Ecto neural progenitor cell (in vitro differentiated cells): Measurements from ENCODE around the gene CYP4F22.
"Not testable (repeated sequence)": the region's sequence is repeated elsewhere in the genome, so short reads cannot be mapped to it uniquely, and the experiment has no call there.

ENCODE experiments used
- DNase-seq: peaks from one replicate; pipeline ENCODE4 v3.0.0-alpha.2; 2018; ENCODE audit warnings: low spot score

Gene CYP4F22

GRCh38 chr19:15488489-15489226 lies 19.7 kb upstream of the CYP4F22 start:
- no peak for DNase-seq

GRCh38 chr19:15495151-15495550 lies 13.2 kb upstream of the CYP4F22 start:
- DNase-seq = no peak

- DNase-seq = no peak
Measured at GRCh38 chr19:15498156-15498858, 10.0 kb upstream of the CYP4F22 start.

- no peak for DNase-seq
Measured at GRCh38 chr19:15498910-15499309, 9.4 kb upstream of the CYP4F22 start.

GRCh38 chr19:15501596-15501995 lies 6.7 kb upstream of the CYP4F22 start:
- DNase-seq = no peak

- no peak for DNase-seq
Measured at GRCh38 chr19:15502264-15502663, 6.1 kb upstream of the CYP4F22 start.

GRCh38 chr19:15506074-15506571 lies 2.2 kb upstream of the CYP4F22 start:
- no peak for DNase-seq

GRCh38 chr19:15507068-15508034 lies 974 bp upstream of the CYP4F22 start:
- DNase-seq = no peak

GRCh38 chr19:15511671-15512424 lies 3.5 kb downstream of the CYP4F22 start:
- DNase-seq = no peak

- DNase-seq = not testable (repeated sequence)
Measured at GRCh38 chr19:15515227-15515625, 6.9 kb downstream of the CYP4F22 start.

- DNase-seq = no peak
Measured at GRCh38 chr19:15516363-15516762, 8.0 kb downstream of the CYP4F22 start.

- no peak for DNase-seq
Measured at GRCh38 chr19:15517778-15518177, 9.5 kb downstream of the CYP4F22 start.

- no peak for DNase-seq
Measured at GRCh38 chr19:15519433-15519976, 11.2 kb downstream of the CYP4F22 start.

GRCh38 chr19:15524781-15525180 lies 16.5 kb downstream of the CYP4F22 start:
- DNase-seq = no peak

GRCh38 chr19:15525291-15525690 lies 17.0 kb downstream of the CYP4F22 start:
- DNase-seq = no peak

- DNase-seq = no peak
Measured at GRCh38 chr19:15526408-15526807, 18.1 kb downstream of the CYP4F22 start.

- no peak for DNase-seq
Measured at GRCh38 chr19:15527705-15528104, 19.4 kb downstream of the CYP4F22 start.

GRCh38 chr19:15529774-15530372 lies 21.5 kb downstream of the CYP4F22 start:
- DNase-seq = no peak

GRCh38 chr19:15532779-15533521 lies 24.6 kb downstream of the CYP4F22 start:
- DNase-seq = no peak

- not testable (repeated sequence) for DNase-seq
Measured at GRCh38 chr19:15533522-15533830, 25.2 kb downstream of the CYP4F22 start.
